PC-3 (cell line): Measurements from ENCODE around the gene LHFPL2. TPM values are rescaled to one million over a fixed set of nuclear protein-coding genes. Genes with fewer than 3 reads are reported as not detected.
A peak's percentile ranks its signal among the peaks of the same experiment; 100 is the strongest.

Experiments
- ATAC-seq: fragments of 200-7000 bp; cut with Tn5 transposase; 2 replicates; pipeline ENCODE4 v1.9.1; 2020; ENCODE audit warnings: mild to moderate bottlenecking, moderate library complexity
- BruUV-seq: library from RNA; stranded (reverse); fragments of 400-500 nt; replicated peaks from 2 replicates; lab custom pipeline; 2021; lab: Mats Ljungman, UMichigan
- CTCF ChIA-PET: fragments of 300-600 bp; sonication (Branson Sonifier 250); formaldehyde crosslinking; loops from one replicate; lab custom pipeline; 2022; ENCODE audit warnings: antibody characterized with exemption; lab: Charles Lee
- POLR2A ChIA-PET: fragments of 300-600 bp; sonication (Branson Sonifier 250); formaldehyde crosslinking; loops from one replicate; lab custom pipeline; 2022; ENCODE audit warnings: antibody characterized with exemption; ENCODE audit not compliant: unreplicated experiment; lab: Charles Lee
- DNase-seq: peaks from one replicate; pipeline ENCODE4 v3.0.0-alpha.2; 2015
- H2AFZ ChIP-seq: fragments of 300-600 bp; sonication (generic); 2 replicates; pipeline ENCODE4 v1.6.0; 2016; ENCODE audit warnings: antibody characterized with exemption, low read length
- H3F3A ChIP-seq: fragments of 300-600 bp; sonication (generic); one replicate; pipeline ENCODE4 v1.6.0; 2017; ENCODE audit warnings: antibody characterized with exemption, low read length, control low read depth, mild to moderate bottlenecking; ENCODE audit not compliant: unreplicated experiment
- H3K27ac ChIP-seq: fragments of 300-600 bp; sonication (generic); 2 replicates; pipeline ENCODE4 v1.5.1; 2016; ENCODE audit warnings: mild to moderate bottlenecking, low read length
- H3K27me3 ChIP-seq: fragments of 300-600 bp; sonication (generic); 2 replicates; pipeline ENCODE4 v1.6.1; 2016; ENCODE audit warnings: low read length, mixed read lengths
- H3K36me3 ChIP-seq: fragments of 300-600 bp; sonication (generic); 2 replicates; pipeline ENCODE4 v1.6.1; 2016; ENCODE audit warnings: low read depth, mixed run types, low read length, mixed read lengths
- H3K4me1 ChIP-seq: fragments of 300-600 bp; sonication (generic); 2 replicates; pipeline ENCODE4 v1.5.1; 2016; ENCODE audit warnings: low read length; ENCODE audit not compliant: insufficient read depth
- H3K4me2 ChIP-seq: fragments of 300-600 bp; sonication (generic); 2 replicates; pipeline ENCODE4 v1.6.0; 2016; ENCODE audit warnings: low read length
- H3K4me3 ChIP-seq: fragments of 300-600 bp; sonication (generic); 2 replicates; pipeline ENCODE4 v1.5.1; 2016; ENCODE audit warnings: mild to moderate bottlenecking, low read length, mixed read lengths
- H3K79me2 ChIP-seq: fragments of 300-600 bp; sonication (generic); 2 replicates; pipeline ENCODE4 v1.6.1; 2017; ENCODE audit warnings: low read length, mixed read lengths
- H3K9ac ChIP-seq: fragments of 300-600 bp; sonication (generic); 2 replicates; pipeline ENCODE4 v1.6.0; 2016; ENCODE audit warnings: mild to moderate bottlenecking, low read length
- H3K9me2 ChIP-seq: fragments of 300-600 bp; sonication (generic); replicated peaks from 2 replicates; pipeline ENCODE4 v1.6.1; 2016; ENCODE audit warnings: mixed run types, low read length, mixed read lengths
- H3K9me3 ChIP-seq: fragments of 300-600 bp; sonication (generic); 2 replicates; pipeline ENCODE4 v1.6.1; 2016; ENCODE audit warnings: low read length, mixed read lengths
- H4K20me1 ChIP-seq: fragments of 300-600 bp; sonication (generic); 2 replicates; pipeline ENCODE4 v1.6.1; 2016; ENCODE audit warnings: low read length, mixed read lengths
- CTCF ChIP-seq: fragments of 300-600 bp; sonication (generic); conservative IDR thresholded peaks from 2 replicates; pipeline ENCODE4 v1.5.1; 2017; ENCODE audit warnings: antibody characterized with exemption, low read depth, mild to moderate bottlenecking, low read length
- EZH2 ChIP-seq: fragments of 300-600 bp; sonication (generic); IDR thresholded peaks from one replicate; pipeline ENCODE4 v1.6.1; 2017; ENCODE audit warnings: antibody characterized with exemption, mild to moderate bottlenecking, low read length; ENCODE audit not compliant: unreplicated experiment
- EZH2phosphoT487 ChIP-seq: fragments of 300-600 bp; sonication (generic); IDR thresholded peaks from 2 replicates; pipeline ENCODE4 v1.6.1; 2018; ENCODE audit warnings: mild to moderate bottlenecking, antibody characterized with exemption, low read length, borderline replicate concordance
- intact Hi-C: fragments of 100-400 bp; cut with micrococcal nuclease; formaldehyde crosslinking; loops from 2 replicates; pipeline ENCODE4 v1.9.0; 2023
- total RNA-seq: library from RNA; depleted of rRNA; stranded (reverse); fragments of >200 nt; gene quantifications from 2 replicates; pipeline ENCODE4 v1.2.3, GENCODE V29; 2014

The LHFPL2 gene
- total RNA-seq, 1 experiment from 2014 or later: 21.7 TPM

- Histone ChIP-seq H3K4me2 (peak overlapping the region; percentile 51; the same call in 1 of the 2 replicates), H3K9ac (no peak overlapping the region), H3K4me3 (no peak overlapping the region), H3K4me1 (peaks cover 25% of the 10 kb centered on the region), H3K36me3 (no peaks in the 10 kb centered on the region), H3K27ac (peak overlapping the region; percentile 71), H3F3A (no peaks in the 10 kb centered on the region), H4K20me1 (no peaks in the 10 kb centered on the region), H3K79me2 (peaks cover 42% of the 10 kb centered on the region), H2AFZ (no peak overlapping the region), H3K27me3 (no peaks in the 10 kb centered on the region), H3K9me2 (no peaks in the 10 kb centered on the region), H3K9me3 (no peaks in the 10 kb centered on the region)
- intact Hi-C loops: no loop called here
- BruUV-seq: no TSS peak
- ChIA-PET POLR2A (no interaction called here), CTCF (no interaction called here)
- DNase-seq (no peak), ATAC-seq (no peak)
- no peak for TF ChIP-seq CTCF
- no peak for TF ChIP-seq EZH2
- no peak for TF ChIP-seq EZH2phosphoT487
These were observed 152.8 kb downstream of the LHFPL2 start for GRCh38 chr5:78495800-78496199.

GRCh38 chr5:78492650-78493049, 155.9 kb downstream of the LHFPL2 start:
- Histone ChIP-seq H3K36me3 (peaks cover 9% of the 10 kb centered on the region), H2AFZ (no peak overlapping the region), H3K4me2 (no peak overlapping the region), H3K4me1 (peaks cover 27% of the 10 kb centered on the region), H3K9me3 (no peaks in the 10 kb centered on the region), H3K9me2 (no peaks in the 10 kb centered on the region), H3F3A (no peaks in the 10 kb centered on the region), H4K20me1 (no peaks in the 10 kb centered on the region), H3K79me2 (peaks cover 18% of the 10 kb centered on the region; the same call in 1 of the 2 replicates), H3K4me3 (no peak overlapping the region), H3K27ac (no peak overlapping the region), H3K27me3 (no peaks in the 10 kb centered on the region), H3K9ac (no peak overlapping the region)
- DNase-seq (no peak), ATAC-seq (no peak)
- BruUV-seq: no TSS peak
- intact Hi-C loops: no loop called here
- CTCF ChIA-PET: no interaction called here
- POLR2A ChIA-PET: no interaction called here
- no peak for TF ChIP-seq CTCF
- no peak for TF ChIP-seq EZH2phosphoT487
- no peak for TF ChIP-seq EZH2

GRCh38 chr5:78492224-78492623, 156.3 kb downstream of the LHFPL2 start:
- Histone ChIP-seq H3K27ac (peak overlapping the region; percentile 66; the same call in 1 of the 2 replicates), H3K4me2 (no peak overlapping the region), H3K9me2 (no peaks in the 10 kb centered on the region), H4K20me1 (no peaks in the 10 kb centered on the region), H3K27me3 (no peaks in the 10 kb centered on the region), H2AFZ (no peak overlapping the region), H3K79me2 (peaks cover 18% of the 10 kb centered on the region; the same call in 1 of the 2 replicates), H3K36me3 (peaks cover 13% of the 10 kb centered on the region), H3F3A (no peaks in the 10 kb centered on the region), H3K4me3 (no peak overlapping the region), H3K9me3 (no peaks in the 10 kb centered on the region), H3K4me1 (peaks cover 27% of the 10 kb centered on the region), H3K9ac (0 out of 2 replicates have a peak overlapping the region, but pooled peaks have one; percentile 19)
- ChIA-PET CTCF (no interaction called here), POLR2A (no interaction called here)
- DNase-seq (no peak), ATAC-seq (no peak)
- TF ChIP-seq EZH2 (no peak), EZH2phosphoT487 (no peak), CTCF (no peak)
- no TSS peak for BruUV-seq
- intact Hi-C loops: no loop called here
